HG03521 (cell line): ENCODE measurements around the gene BAIAP2.
"Not testable (repeated sequence)": the region's sequence is repeated elsewhere in the genome, so short reads cannot be mapped to it uniquely, and the experiment has no call there.

Source experiments
- ATAC-seq: cut with Tn5 transposase; IDR thresholded peaks from one replicate; pipeline ENCODE4 v1.9.1; 2021; ENCODE audit warnings: mild to moderate bottlenecking, moderate library complexity; ENCODE audit not compliant: unreplicated experiment

The BAIAP2 gene

DNA sequence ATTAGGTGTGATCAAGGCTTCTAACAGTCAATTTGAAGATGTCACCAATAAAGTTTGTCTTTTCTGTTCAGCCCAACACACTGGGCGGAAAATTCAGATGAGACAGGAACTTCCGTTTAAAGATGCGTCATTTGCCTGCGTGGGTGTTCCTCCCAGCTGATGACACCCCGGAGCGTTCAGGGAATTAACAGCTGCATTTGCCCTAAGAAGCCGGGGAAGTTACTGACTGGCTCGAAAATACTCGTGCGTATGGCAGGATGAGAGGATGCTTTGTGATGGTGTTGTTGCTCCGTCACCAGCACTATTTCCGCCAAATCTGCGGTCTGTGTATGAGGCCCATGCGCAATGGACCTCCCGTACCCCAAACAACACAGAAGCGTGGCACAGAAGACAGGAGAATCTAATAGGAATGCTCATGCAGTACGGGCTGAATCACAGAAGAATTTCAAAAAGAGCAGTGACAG lies 118.4 kb downstream of the BAIAP2 start:
- no peak for ATAC-seq

DNA sequence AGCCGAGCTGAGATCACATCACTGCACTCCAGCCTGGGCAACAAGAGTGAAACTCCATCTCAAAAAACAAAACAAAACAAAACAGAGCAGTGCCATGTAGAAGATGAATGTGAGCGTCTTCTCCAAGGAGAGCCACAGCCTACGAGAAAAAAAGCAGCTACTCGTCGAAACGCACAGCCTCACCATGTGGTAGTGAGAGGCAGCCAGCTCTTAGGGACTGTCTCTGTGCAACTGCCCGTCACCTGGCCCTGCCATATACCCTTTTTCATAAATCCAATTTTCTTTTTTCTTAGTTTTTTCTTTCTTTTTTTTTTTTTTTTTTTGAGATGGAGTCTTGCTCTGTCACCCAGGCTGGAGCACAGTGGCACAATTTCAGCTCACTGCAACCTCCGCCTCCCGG lies 119.1 kb downstream of the BAIAP2 start:
- not testable (repeated sequence) for ATAC-seq

GRCh38 chr17:81154961-81155360 lies 120.0 kb downstream of the BAIAP2 start:
- no peak for ATAC-seq

DNA sequence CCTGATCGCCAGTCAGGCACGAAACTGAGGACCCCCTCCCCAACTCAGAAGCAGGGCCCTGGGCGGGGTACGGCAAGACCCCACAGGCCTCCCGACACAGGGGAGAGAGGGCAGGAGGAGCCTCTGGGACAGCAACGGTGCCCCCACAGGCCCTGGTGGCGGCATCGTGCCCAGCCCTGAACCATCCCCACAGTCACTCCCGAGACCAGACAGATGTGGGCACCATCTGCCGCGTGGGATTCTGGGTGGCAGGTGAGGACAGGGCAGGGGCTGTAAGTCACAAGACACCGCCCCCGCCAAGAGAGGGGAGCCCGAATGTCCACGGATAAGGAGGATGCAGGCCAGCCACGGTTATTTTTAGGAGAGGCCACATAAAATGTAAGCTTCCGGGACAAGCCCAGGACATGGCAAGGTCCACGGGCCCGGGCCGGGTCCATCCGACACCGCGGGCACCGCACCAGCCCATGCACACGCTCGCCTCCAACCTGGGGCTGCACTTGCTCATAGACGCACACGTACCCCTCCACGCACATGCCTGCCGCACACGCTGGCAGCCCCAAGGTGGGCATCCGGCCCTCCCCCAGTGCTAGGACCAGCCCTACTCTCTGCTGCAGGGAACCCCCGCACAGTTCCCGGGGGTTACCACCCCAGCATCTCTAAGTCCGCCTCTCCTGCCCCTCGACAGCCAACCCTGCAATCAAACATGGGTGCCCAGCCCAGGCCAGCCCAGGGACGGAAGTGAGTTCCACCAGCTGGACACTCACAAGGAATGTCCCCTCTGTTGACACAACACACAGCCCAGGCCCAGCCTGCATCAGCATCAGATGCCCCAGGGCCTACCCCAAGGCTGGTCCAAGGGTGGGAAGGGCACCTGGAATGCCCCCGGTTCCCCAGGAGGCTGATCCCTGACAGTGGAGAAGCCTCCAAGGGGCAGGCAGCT lies 122.2 kb downstream of the BAIAP2 start:
- no peak for ATAC-seq

- no peak for ATAC-seq
These were observed 123.1 kb downstream of the BAIAP2 start for GRCh38 chr17:81157848-81158687.

DNA sequence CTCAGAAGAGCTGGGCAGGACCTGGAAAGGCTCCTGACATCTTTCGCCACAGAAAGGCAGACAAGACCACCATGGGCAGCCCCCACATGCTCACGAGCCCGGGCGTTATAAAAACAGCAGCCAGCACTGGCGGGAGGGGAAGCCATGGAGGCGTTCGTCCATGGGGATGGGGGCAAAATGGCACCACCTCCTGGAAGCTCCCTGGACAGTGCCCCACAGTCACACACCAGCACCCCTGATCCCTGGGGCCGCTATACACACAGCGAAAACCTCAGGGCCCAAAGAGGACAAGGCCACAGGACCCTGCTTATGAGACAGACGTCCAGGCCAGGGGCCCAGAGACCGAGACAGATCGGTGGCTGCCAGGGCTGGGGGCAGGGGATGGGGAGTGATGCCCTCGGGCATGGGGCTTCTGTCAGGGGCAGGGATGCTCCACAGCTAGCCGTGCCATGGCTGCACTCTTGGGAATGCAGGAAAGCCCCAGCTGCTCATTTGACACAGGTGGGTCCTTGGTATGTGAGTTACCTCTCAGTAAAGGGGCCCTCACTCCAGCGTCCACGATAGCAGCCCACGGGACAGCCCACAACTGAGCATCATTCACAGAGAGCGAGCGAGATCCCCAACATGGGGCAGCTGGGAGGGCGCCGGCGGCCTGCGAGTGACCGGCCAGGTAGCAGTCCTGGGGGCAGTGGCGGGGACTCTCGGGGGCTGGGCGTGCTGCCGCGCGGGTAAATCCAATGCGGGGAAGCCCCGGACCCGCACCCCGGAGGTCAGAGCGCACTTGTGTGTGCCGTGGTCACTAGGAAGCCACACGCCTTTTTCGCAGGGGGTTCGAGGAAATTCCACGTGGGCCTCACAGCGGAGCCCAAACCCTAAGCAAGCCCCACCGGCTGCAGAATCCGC lies 124.0 kb downstream of the BAIAP2 start:
- ATAC-seq: no peak

DNA sequence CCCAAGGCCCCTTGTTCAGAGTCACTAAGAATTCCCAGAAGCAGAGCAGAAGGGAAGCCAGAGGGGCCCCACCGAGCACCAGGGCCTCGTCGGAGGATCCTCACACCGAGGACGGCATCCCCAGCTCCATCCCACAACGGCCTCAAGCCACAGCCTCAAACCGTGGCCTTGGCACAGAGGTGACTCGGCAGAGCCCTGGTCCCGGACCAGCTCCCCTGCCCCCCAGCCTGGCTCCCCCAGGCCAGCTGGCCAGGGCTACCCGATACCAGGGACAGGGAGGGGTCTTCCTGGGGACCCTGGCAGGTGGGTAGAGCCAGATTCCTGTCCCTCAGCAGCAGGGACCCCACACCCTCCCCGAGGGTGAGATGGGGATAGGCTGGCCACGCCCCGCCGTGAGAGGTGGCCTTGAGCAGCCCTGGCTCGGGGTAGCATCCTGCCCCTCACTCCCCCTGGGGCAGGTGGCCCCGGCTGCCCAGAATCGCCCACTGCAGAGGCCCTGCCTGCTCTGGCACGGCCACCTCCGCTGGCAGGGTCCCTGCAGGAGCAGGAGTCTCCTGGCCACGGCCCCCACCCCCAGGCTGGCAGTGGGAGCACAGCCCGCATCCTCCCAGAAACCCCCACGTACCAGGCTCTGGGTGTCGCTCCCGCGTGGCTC lies 124.8 kb downstream of the BAIAP2 start:
- ATAC-seq: no peak

GRCh38 chr17:81160306-81160705 lies 125.4 kb downstream of the BAIAP2 start:
- ATAC-seq: no peak

- ATAC-seq: no peak
These were observed 125.9 kb downstream of the BAIAP2 start for GRCh38 chr17:81160747-81161453.

DNA sequence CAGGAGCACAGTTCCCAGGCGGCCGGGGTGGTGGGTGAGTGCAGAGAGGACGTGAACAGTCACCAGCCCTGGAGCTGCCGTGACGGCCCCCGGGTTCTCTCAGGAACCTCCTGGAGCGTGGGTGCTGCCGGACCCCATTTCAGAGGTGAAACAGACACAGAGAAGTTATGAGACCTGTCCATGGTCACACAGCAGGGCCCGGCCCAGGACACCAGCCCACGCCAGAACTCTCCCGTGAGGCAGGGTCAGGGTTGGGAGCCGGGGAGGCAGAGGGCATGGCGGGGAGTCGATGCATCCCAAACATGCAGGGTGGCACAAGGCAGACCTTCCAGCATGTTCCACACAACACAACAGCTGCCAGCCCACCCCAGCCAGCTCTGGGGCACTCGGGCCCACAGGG lies 126.6 kb downstream of the BAIAP2 start:
- ATAC-seq: no peak

DNA sequence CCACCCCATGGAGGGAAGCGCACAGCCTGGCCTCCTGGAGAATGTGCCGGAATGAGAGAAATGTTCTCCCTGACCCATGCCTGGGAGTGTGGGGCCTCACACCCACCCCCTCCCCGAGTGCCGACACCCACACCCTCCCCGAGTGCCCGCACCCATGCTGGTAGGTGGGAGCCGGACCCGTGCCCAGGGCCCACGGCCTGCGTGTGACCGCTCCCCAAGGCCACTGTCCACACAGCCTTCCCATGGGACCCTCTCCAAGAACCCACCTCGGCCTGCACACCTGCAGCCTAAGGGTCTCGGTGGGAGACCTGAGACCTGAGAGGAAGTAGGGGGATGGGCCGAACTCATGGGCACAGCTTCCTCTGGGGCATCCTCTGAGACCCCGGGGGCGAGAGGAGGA lies 127.0 kb downstream of the BAIAP2 start:
- no peak for ATAC-seq

GRCh38 chr17:81162491-81162890 lies 127.5 kb downstream of the BAIAP2 start:
- ATAC-seq: no peak

DNA sequence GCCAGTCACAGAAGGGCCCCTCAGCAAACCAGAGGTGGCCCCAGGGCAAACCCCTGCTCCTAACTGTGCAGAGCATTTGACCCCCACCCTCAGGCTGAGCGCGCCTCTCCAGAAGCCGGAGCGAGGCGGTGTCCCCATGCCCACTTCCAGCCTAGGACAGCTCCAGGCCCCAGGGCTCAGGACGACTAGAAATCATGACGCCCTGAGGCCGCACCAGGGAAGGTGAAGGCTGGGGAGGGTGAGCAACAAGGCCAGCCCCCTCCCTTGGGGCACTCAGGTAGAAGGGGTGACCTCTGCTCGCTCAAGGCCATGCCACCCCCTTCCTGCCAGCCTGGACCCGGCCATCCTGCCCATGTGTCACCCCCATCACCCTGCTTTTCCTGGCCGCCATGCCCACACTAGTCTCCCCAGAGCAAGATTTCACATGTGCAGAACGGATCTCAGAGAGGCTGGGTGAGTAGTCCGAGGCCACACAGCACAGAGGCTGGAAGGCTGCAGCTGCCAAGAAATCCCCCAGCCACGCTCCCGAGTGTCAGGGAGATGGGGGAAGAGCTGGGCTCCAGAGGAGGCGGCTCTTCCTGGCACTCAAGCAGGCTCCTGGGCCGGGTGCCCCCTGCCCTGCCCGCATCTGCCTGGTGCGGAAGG lies 128.2 kb downstream of the BAIAP2 start:
- no peak for ATAC-seq

DNA sequence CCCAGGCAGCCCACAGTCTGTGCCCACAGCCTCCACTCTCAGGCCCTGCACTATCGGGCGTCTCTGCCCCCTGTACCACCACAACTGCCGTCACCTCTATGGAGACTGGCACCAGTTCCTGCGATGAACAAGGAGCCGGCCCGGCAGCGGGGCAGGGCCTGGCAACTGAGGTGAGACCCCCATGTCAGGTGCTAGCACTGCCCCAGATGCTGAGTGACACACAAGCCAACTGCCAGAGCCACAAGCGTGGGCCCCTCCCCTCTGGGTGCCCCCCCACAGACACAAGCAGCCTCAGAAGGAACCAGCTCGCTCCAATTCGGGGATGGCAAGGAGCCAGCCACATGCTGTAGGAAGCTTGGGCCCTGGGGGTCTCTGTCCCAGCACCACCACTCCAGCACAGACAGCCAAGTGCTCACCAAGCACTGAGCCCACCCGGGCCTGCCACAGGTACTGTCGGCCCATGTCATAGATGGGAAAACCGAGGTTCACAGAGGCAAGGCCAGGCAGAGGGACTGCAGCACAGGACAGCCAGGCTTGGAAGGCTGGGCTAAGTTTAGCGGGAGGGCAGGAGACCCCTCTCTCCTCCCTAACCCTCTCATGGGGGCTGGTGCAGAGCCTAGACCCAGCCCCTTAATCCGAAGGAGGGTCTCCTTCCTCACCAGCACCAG lies 128.9 kb downstream of the BAIAP2 start:
- no peak for ATAC-seq

DNA sequence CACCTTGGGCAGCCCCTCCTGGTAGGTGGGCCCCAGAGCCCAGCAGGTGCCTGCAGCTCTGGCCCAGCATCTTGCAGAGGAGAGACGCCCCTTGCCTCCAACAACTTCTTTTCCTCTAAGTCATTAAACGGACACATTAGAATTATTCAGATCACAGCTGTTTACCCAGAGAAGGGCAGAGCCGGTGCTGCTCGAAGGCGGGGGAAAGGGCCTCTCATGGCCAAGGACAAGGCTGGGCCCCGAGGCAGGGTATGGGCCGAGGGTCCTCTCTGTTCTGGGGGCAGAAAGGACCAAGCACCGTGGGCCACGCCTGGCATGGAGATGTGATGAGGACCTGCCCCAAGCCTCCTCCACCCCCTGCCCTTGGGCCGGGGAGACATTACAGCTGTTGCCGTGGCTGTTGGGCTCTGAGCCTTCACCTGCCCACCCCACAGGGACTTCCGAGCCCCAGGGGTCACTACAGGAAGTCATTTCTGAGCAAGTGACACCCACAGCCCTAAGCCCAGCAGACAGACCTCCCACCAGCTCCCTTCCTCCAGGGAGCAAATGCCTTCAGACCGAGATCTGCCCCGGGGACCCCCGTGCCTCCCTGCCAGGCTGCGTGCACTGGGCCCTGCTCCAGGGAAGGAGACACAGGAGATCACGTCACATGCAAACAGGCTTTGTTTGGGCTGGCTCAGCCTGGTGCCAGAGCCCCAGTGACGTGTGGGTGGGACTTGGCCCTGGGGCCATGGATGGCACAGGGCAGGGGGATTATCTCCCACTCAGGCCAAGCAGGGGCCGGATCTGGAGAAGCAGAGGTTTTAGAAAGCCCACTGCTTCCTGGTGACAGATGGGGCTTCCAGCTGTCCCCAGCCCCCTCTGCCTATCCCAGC lies 129.7 kb downstream of the BAIAP2 start:
- ATAC-seq: no peak

DNA sequence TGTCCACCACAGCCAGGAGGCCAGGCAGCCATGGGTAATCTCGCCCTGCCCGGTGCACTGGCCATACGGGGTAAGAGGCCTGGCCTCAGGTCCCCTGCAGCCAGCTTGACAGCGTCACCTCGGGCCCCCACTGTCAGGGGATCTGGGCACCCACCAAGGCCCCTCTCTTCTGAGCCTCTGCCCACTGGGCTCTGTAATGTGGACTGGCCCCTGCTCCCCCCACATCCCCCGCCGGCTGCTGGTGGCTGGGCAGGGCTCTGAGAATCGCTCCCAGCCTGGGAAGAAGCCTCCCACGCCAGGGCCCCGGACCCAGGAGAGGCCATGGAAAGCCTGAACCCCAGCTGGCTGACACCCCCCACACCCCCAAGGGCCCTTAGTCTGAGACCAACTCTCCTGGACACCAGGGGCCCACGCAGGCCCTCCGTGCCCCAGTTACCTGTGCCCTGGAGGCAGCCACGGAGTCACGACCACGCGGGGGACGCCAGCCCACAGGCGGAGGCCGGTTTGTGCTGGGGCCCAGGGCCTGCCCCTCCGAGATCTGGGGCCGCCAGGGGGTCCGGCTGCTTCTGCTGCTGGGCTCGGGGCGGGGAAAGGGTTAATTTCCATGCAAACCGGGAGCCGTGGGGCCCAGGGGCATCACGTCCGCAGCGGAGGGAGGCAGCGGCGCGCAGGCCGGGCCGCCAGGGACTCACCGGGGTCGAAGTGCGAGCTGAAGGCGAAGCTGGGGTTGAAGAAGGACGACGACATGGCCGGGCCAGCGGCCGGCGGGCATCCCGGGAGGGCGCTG lies 130.5 kb downstream of the BAIAP2 start, which contains the start of gene PVALEF:
Gene PVALEF (plus strand): TSS at position 262 of the 787 bp plus-strand sequence. CDS start 15,720 bp downstream, outside the sequence.
- ATAC-seq: no peak
